Measurements from ENCODE around the gene G6PC3.
A peak's percentile ranks its signal among the peaks of the same experiment; 100 is the strongest.
"Not testable (repeated sequence)": the region's sequence is repeated elsewhere in the genome, so short reads cannot be mapped to it uniquely, and the experiment has no call there.

The G6PC3 gene

DNA sequence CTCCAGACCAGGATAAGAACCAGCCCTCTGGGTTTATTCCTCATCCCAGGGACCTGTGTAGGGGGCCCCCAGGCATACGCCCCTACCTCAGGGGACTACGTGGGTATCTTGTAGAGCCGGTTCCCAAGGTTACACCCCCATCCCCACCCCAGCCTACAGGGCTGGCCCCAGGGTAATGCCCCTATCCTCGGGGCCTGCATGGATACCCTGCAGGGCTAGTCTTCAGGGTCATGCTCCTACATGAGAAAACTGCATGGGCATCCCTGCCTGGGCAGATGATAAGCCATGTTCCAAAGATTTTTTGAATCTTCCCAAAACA lies 38.7 kb downstream of the G6PC3 start:
- no peak for DNase-seq (ENCODE audit: low read depth)

DNA sequence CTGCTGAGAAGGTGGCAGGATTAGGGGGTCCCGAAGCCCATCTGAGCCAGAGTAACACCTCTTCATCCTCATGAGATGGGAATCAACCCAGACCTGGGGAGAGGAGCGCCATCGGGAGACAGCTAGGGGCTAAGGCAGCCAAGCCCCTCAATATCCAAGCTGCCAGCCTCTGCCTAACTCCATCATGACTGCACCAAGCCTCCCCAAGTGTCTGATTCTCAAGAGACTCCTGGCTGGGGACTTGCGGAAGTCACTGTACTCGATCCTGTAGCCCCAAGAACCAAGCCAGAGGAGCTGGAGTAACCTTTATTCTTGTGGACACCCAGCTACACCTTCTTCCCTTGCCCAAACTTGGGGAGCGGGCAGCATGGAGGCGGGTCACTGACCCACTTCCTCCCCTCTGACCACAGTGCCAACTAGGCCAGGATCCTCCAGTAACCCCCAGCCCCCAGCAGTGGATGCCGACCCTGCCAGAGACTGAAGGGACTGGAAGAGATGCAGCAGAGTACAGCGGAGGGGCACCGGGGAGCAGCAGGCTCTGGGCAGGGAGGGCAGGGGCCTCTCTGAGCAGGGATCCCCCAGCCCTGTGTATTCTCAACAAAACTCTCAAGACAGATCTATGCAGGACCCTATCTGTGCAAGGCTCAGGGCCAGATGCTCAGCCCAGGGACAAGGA lies 39.6 kb downstream of the G6PC3 start:
- DNase-seq (ENCODE audit: low read depth), result no peak

GRCh38 chr17:44110823-44111633 lies 40.5 kb downstream of the G6PC3 start:
- peak; percentile 85 for DNase-seq (ENCODE audit: low read depth)

DNA sequence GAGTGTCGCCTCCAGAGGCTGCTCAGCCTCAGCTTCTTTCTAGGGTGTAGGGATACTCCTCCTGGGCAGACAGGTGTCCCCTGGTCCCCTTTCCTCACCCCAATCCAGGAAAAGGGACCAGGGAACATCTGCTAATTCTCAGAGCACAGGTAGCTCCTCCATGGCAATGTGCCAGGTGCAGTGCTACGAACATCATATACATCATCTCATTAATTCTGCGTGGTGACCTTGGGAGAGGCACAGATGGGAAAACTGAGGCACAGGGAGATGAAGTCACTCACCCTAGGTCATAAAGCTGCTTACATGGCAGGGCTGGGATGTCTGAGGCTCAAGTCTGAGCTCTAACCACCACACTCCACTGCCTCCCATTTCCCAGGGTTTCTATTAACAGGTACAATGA lies 41.2 kb downstream of the G6PC3 start:
- DNase-seq (ENCODE audit: low read depth), result no peak

DNA sequence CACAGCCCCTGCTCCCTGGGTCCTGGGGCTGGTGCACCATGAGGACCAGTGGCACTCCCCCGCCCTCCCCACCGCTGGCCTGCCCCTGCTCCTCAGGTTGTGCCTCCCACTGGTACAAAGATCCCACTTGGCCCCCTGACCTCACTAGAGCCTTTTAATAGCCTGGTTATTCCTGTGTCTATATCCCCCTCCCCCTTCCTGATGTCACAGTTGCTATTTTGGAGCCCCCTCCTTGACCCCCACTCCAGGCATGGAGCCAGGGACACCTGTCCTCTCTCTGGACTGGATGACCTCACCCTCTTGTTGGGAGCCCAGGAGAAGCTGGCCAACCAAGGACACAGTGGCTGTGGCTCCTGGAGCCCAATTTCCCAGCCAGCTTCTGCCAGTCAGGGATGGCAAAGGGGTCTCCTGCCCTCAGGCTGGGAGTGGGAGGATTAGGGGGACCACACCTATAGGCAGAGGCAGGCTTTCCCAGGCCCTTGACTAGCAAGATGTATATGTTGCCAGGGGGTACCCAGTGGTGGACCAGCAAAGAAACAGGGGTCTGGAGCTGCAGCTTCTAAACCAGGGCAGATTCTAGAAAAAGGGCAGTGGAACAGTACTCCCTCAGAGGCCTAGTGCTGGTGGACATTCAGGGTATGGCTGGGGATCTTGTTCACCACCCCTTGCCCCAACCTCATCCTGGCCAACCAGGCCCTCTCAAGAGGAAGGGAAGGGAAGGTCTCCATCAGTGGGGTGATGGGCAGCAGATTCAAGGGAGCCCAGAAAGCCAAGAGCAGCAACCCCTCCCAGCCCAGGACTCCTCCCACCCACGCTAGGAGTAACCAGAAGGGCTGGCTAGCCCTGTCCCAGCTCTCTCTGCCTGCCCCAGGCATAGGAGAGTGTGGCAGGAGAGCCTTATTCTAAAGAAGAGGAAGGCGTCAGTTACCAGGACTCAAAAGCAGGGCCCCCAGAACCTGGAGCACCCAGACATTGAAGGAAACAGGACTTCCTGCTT lies 42.0 kb downstream of the G6PC3 start:
- no peak for DNase-seq (ENCODE audit: low read depth)

- DNase-seq (ENCODE audit: low read depth), result no peak
Observed at GRCh38 chr17:44113382-44113781, 42.8 kb downstream of the G6PC3 start.

- DNase-seq (ENCODE audit: low read depth), result no peak
Observed at GRCh38 chr17:44113868-44114840, 43.6 kb downstream of the G6PC3 start.

- peak; percentile 75 for DNase-seq (ENCODE audit: low read depth)
Observed at GRCh38 chr17:44115585-44116415, 45.3 kb downstream of the G6PC3 start.

GRCh38 chr17:44117351-44117750 lies 46.8 kb downstream of the G6PC3 start:
- DNase-seq (ENCODE audit: low read depth), result no peak

DNA sequence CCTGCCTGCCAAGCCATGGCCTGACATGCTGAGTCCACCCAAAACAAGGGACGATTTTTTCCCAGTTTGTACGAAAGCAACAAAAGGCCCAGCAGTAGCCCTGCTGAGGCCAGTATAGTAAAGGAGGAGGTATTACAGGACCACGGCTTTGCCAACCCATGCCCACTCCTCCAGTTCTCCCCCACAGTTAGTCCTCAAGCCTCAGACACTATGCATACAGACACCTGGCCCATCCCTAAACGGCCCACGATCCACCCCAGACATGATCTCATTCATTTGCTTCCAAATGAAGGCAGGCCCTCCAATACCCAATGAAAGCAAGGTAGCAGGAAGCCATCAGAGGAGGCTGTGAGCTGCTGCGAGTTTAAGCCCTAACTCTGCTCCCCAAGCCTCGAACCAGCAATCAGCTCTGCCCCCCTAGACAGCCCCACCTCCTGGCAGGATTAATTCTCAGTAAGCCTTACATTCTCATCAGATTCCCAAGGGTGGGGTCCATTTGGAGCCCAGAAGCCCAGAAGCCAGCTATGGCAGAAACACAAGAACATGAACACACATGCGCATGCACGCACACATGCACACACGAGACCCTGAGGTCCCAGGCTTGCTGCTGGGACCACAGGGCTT lies 48.0 kb downstream of the G6PC3 start:
- no peak for DNase-seq (ENCODE audit: low read depth)

- DNase-seq (ENCODE audit: low read depth), result no peak
Observed at GRCh38 chr17:44119062-44119461, 48.5 kb downstream of the G6PC3 start.

GRCh38 chr17:44119798-44120197 lies 49.3 kb downstream of the G6PC3 start:
- DNase-seq (ENCODE audit: low read depth), result no peak

- DNase-seq (ENCODE audit: low read depth), result not testable (repeated sequence)
Observed at GRCh38 chr17:44120281-44120680, 49.7 kb downstream of the G6PC3 start.

DNA sequence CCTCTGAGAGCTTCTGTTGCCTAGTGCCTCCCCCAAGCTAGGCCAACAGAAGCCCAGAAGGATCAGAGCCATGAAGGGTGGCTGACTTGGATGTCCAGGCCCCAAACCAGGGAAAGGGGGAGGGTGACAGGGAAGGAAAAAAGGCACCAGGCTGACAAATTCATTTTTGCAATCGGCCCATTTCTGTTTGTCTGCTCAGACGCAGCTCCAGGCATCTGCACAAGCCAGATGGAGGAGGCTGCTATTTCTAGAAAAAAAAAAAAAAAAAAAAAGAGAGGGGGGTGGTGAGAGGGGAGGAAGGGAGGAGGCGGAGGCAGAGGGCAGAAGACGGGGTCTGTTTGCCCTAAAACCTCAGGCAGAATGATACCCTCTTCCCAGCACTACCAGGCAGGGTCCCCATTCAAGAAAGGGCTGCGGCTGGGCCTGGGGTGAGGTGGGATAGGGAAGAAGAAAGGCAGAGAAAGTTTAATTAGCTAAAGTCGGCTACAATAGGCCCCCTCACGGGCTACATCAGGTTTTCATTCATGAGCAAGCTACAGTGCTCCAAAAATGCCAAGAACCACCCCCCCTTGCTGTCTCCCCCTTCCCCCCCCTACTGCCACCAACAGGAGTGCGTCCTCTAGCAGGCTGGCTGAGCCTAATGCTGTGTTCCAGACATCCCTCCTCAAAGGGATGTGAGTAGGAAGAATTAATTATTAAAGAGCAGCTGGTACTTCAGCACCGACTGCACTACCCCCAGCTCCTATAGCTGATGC lies 50.5 kb downstream of the G6PC3 start:
- DNase-seq (ENCODE audit: low read depth), result no peak

GRCh38 chr17:44121997-44122815 lies 51.7 kb downstream of the G6PC3 start:
- DNase-seq (ENCODE audit: low read depth), result no peak

GRCh38 chr17:44122816-44123355 lies 52.4 kb downstream of the G6PC3 start:
- no peak for DNase-seq (ENCODE audit: low read depth)

DNA sequence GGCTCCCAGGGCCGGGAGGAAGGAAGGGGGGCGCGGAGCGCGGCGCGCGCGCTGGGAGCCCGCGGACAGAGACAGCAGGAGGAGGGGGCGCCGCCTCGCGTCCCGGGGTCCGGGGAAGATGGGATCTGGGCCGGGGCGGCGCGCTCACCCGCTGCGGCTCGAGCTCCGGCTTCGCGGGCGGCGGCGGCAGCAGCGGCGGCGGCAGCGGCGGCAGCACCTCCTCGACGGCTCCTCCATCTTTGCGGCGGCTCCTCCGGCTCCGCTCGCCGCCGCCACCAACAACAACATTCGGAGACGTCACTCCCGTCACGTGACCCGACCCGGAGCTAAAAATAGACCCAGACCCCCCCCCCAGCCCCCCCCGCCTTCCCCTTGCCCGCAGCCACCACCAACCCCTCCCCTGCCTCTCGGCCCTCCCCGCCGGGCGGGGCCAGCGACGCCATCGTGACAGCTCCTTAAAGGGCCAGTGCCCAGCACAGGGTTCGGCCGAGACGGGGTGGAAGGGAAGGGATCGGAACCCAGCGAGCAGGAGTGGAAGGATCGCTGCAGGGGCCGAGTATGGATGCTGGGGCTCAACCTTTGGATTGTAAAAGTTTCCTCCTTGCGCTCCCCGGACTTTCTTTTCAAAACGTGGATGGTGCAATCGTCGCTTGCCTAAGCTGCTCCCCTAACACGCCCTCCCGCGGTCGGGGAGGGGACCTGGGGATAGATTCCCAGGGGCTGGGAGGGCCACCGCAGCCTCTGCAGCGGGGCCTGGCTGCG lies 53.0 kb downstream of the G6PC3 start, which contains the start of gene HDAC5:
HDAC5 (minus strand) TSS at position 286 of the 762 bp plus-strand sequence. CDS start 6,126 bp downstream, outside the sequence.
- DNase-seq (ENCODE audit: low read depth), result peak; percentile 97
